Measurements from ENCODE around the gene PDGFC.
A peak's percentile ranks its signal among the peaks of the same experiment; 100 is the strongest.
"Not testable (repeated sequence)": the region's sequence is repeated elsewhere in the genome, so short reads cannot be mapped to it uniquely, and the experiment has no call there.

The PDGFC gene

GRCh38 chr4:156952078-156952759 is 19.4 kb downstream of the PDGFC start:
- no peak for DNase-seq

GRCh38 chr4:156950948-156951347 is 20.7 kb downstream of the PDGFC start:
- no peak for DNase-seq

GRCh38 chr4:156950090-156950489 is 21.5 kb downstream of the PDGFC start:
- no peak for DNase-seq

- DNase-seq: no peak
Observed at GRCh38 chr4:156949373-156949814, 22.2 kb downstream of the PDGFC start.

GRCh38 chr4:156948738-156949137 is 22.9 kb downstream of the PDGFC start:
- DNase-seq: no peak

GRCh38 chr4:156948133-156948532 is 23.5 kb downstream of the PDGFC start:
- no peak for DNase-seq

GRCh38 chr4:156946516-156947424 is 24.8 kb downstream of the PDGFC start:
- DNase-seq: peak in 1 of 58 donors; percentile 6

GRCh38 chr4:156945532-156945931 is 26.1 kb downstream of the PDGFC start:
- no peak for DNase-seq

- no peak for DNase-seq
Observed at GRCh38 chr4:156942991-156943390, 28.6 kb downstream of the PDGFC start.

GRCh38 chr4:156941940-156942548 is 29.6 kb downstream of the PDGFC start:
- DNase-seq: peak in 1 of 58 donors; percentile 9

- no peak for DNase-seq
Observed at GRCh38 chr4:156939801-156940200, 31.8 kb downstream of the PDGFC start.

- DNase-seq: no peak
Observed at GRCh38 chr4:156939139-156939538, 32.5 kb downstream of the PDGFC start.

GRCh38 chr4:156934259-156934635 is 37.4 kb downstream of the PDGFC start:
- DNase-seq: no peak

GRCh38 chr4:156933633-156934258 is 37.9 kb downstream of the PDGFC start:
- no peak for DNase-seq

- DNase-seq: not testable (repeated sequence)
Observed at GRCh38 chr4:156932360-156932759, 39.2 kb downstream of the PDGFC start.

- DNase-seq: no peak
Observed at GRCh38 chr4:156931267-156931666, 40.3 kb downstream of the PDGFC start.

- DNase-seq: no peak
Observed at GRCh38 chr4:156929386-156930105, 42.1 kb downstream of the PDGFC start.

GRCh38 chr4:156924774-156925315 is 46.8 kb downstream of the PDGFC start:
- DNase-seq: no peak

- DNase-seq: no peak
Observed at GRCh38 chr4:156923525-156923924, 48.1 kb downstream of the PDGFC start.

- DNase-seq: no peak
Observed at GRCh38 chr4:156915221-156915620, 56.4 kb downstream of the PDGFC start.

GRCh38 chr4:156913234-156913633 is 58.4 kb downstream of the PDGFC start:
- no peak for DNase-seq
